NT2/D1 (cell line): ENCODE measurements around the gene PEX5L.

Experiments
- SUZ12 ChIP-seq: IDR thresholded peaks from 2 replicates; pipeline ENCODE4 v1.6.1; 2011; ENCODE audit not compliant: insufficient read length, insufficient read depth; ENCODE audit errors: extremely low read depth
- YY1 ChIP-seq: IDR thresholded peaks from 2 replicates; pipeline ENCODE4 v1.6.1; 2011; ENCODE audit not compliant: insufficient read length, insufficient read depth

- TF ChIP-seq SUZ12 (no peak), YY1 (no peak)
Observed at GRCh38 chr3:179861953-179862352, 174.8 kb downstream of the PEX5L start.
